Keratinocyte (primary cell): ENCODE measurements around the gene MS4A18. TPM values are rescaled to one million over a fixed set of nuclear protein-coding genes. Genes with fewer than 3 reads are reported as not detected.
"Not testable (repeated sequence)": the region's sequence is repeated elsewhere in the genome, so short reads cannot be mapped to it uniquely, and the experiment has no call there.

Experiments used
- DNase-seq: peaks from one replicate; pipeline ENCODE4 v3.0.0-alpha.2; 2011; ENCODE audit warnings: low read depth, missing footprints, low spot score
- FAIRE-seq: peaks from 2 replicates; lab custom pipeline; 2011; peaks lifted over from hg19 to GRCh38; lab: Jason Lieb, UNC
- H2AFZ ChIP-seq: 2 replicates; pipeline ENCODE4 v1.6.0; 2012; ENCODE audit warnings: low read length, control low read depth, inconsistent platforms; ENCODE audit not compliant: control insufficient read depth
- H3K27ac ChIP-seq: 2 replicates; pipeline ENCODE4 v1.5.1; 2011; ENCODE audit warnings: low read length; ENCODE audit not compliant: control insufficient read depth, insufficient read depth
- H3K27me3 ChIP-seq: 3 replicates; pipeline ENCODE4 v1.6.0; 2011; ENCODE audit warnings: low read length; ENCODE audit not compliant: control insufficient read depth, insufficient read depth; ENCODE audit errors: extremely low read depth
- H3K36me3 ChIP-seq, 2 experiments: 2 replicates in 1 of 2; 3 replicates in 1 of 2; pipeline ENCODE4 v1.5.1; 2011; ENCODE audit warnings: low read length in 2 of 2, mild to moderate bottlenecking in 1 of 2; ENCODE audit not compliant: control insufficient read depth in 2 of 2, insufficient read depth in 2 of 2; ENCODE audit errors: extremely low read depth in 1 of 2
- H3K4me1 ChIP-seq: 3 replicates; pipeline ENCODE4 v1.5.1; 2011; ENCODE audit warnings: low read length; ENCODE audit not compliant: control insufficient read depth, insufficient read depth; ENCODE audit errors: extremely low read depth
- H3K4me2 ChIP-seq: 3 replicates; pipeline ENCODE4 v1.6.0; 2011; ENCODE audit warnings: low read depth, low read length; ENCODE audit not compliant: control insufficient read depth, insufficient read depth; ENCODE audit errors: extremely low read depth
- H3K4me3 ChIP-seq, 3 experiments: fragments of 200-600 bp in 1 of 3; sonication (generic) in 1 of 3; 2 replicates in 2 of 3; 3 replicates in 1 of 3; pipeline ENCODE4 v1.5.1; 2011 to 2016; ENCODE audit warnings: low read length in 3 of 3, mild to moderate bottlenecking in 3 of 3, control low read depth in 2 of 3, inconsistent platforms in 1 of 3, low read depth in 1 of 3, mixed read lengths in 1 of 3, mixed run types in 1 of 3, moderate library complexity in 1 of 3; ENCODE audit not compliant: control insufficient read depth in 2 of 3, insufficient read depth in 2 of 3; ENCODE audit errors: extremely low read depth in 1 of 3
- H3K79me2 ChIP-seq: 2 replicates; pipeline ENCODE4 v1.6.0; 2012; ENCODE audit warnings: low read length; ENCODE audit not compliant: control insufficient read depth, insufficient read depth
- H3K9ac ChIP-seq: 3 replicates; pipeline ENCODE4 v1.6.0; 2011; ENCODE audit warnings: low read length; ENCODE audit not compliant: control insufficient read depth, insufficient read depth; ENCODE audit errors: extremely low read depth
- H3K9me1 ChIP-seq: 3 replicates; pipeline ENCODE4 v1.6.0; 2011; ENCODE audit warnings: low read length; ENCODE audit not compliant: control insufficient read depth, insufficient read depth; ENCODE audit errors: extremely low read depth
- H3K9me3 ChIP-seq: 2 replicates; pipeline ENCODE4 v1.5.1; 2012; ENCODE audit warnings: low read depth, low read length; ENCODE audit not compliant: control insufficient read depth
- H4K20me1 ChIP-seq: 3 replicates; pipeline ENCODE4 v1.6.0; 2011; ENCODE audit warnings: low read length; ENCODE audit not compliant: control insufficient read depth, insufficient read depth; ENCODE audit errors: extremely low read depth
- CTCF ChIP-seq, 3 experiments: IDR thresholded peaks in 1 of 3; conservative IDR thresholded peaks in 1 of 3; optimal IDR thresholded peaks in 1 of 3; 2 replicates in 2 of 3; 3 replicates in 1 of 3; pipeline versions ENCODE3 to v1.5.1; 2011; ENCODE audit warnings: low read length in 3 of 3, mild to moderate bottlenecking in 3 of 3, moderate library complexity in 2 of 3, control low read depth in 1 of 3, inconsistent platforms in 1 of 3; ENCODE audit not compliant: insufficient read depth in 2 of 3; ENCODE audit errors: extremely low read depth in 1 of 3
- EZH2 ChIP-seq: IDR thresholded peaks from one replicate; pipeline ENCODE4 v1.6.1; 2012; ENCODE audit warnings: inconsistent platforms, mild to moderate bottlenecking, low read length, moderate library complexity
- dilution Hi-C: fragments of 300-500 bp; cut with MboI; formaldehyde crosslinking; loops from one replicate; pipeline ENCODE4 v1.7.0; 2020; ENCODE audit warnings: low sequenced_read_pairs; ENCODE audit not compliant: extremely low pct_ligation_motif_present
- polyA plus RNA-seq, 5 experiments: library from polyadenylated mRNA; depleted of rRNA in 3 of 5; stranded (reverse) in 3 of 5; stranded (forward) in 1 of 5; unstranded in 1 of 5; fragments of >200 nt; gene quantifications; 1 replicate in 1 of 5; 2 replicates in 3 of 5; 3 replicates in 1 of 5; pipeline versions ENCODE4 v1.2.1 to v1.2.3, GENCODE V29; 2011 to 2012; ENCODE audit warnings: missing spikeins in 2 of 5, low read depth in 1 of 5, low replicate concordance in 1 of 5

MS4A18 gene
- polyA plus RNA-seq, 1 donor (not counting 4 experiments of a cell fraction or from before 2014, with no cell fraction given): not detected

GRCh38 chr11:60711276-60711675 lies 13.2 kb upstream of the MS4A18 start:
- H3K9me3 ChIP-seq: no peaks in the 10 kb centered on the region
- no peak overlapping the region for H3K4me2 ChIP-seq
- no peaks in the 10 kb centered on the region for H3K36me3 ChIP-seq
- no peaks in the 10 kb centered on the region for H4K20me1 ChIP-seq
- H3K27ac ChIP-seq: no peak overlapping the region
- no peak overlapping the region for H2AFZ ChIP-seq
- dilution Hi-C loops: no loop called here
- no peaks in the 10 kb centered on the region for H3K27me3 ChIP-seq
- no peak overlapping the region for H3K4me3 ChIP-seq
- TF ChIP-seq CTCF (optimal IDR thresholded peaks at IDR 0.05 in 1 of 3, IDR thresholded peaks at IDR 0.05 in 1 of 3, conservative IDR thresholded peaks at IDR 0.05 in 1 of 3; ENCODE audit: extremely low read depth in 1 of 3, insufficient read depth in 2 of 3, low read length in 3 of 3) (no peak), EZH2 (no peak)
- H3K79me2 ChIP-seq: no peaks in the 10 kb centered on the region
- no peaks in the 10 kb centered on the region for H3K4me1 ChIP-seq
- no peaks in the 10 kb centered on the region for H3K9me1 ChIP-seq
- no peak overlapping the region for H3K9ac ChIP-seq
- no peak for DNase-seq
- no peak for FAIRE-seq

GRCh38 chr11:60713423-60713822 lies 11.1 kb upstream of the MS4A18 start:
- DNase-seq, H2AFZ ChIP-seq, H3K4me3 ChIP-seq, H3K27ac ChIP-seq, dilution Hi-C loops, H3K36me3 ChIP-seq, H4K20me1 ChIP-seq, H3K9ac ChIP-seq, H3K27me3 ChIP-seq, H3K9me1 ChIP-seq, H3K4me1 ChIP-seq, H3K79me2 ChIP-seq, H3K4me2 ChIP-seq, FAIRE-seq, H3K9me3 ChIP-seq: not testable (repeated sequence)

- Histone ChIP-seq H3K4me2 (no peak overlapping the region), H2AFZ (no peak overlapping the region), H3K36me3 (no peaks in the 10 kb centered on the region), H3K27ac (no peak overlapping the region), H3K9me1 (no peaks in the 10 kb centered on the region), H3K27me3 (no peaks in the 10 kb centered on the region), H3K9me3 (no peaks in the 10 kb centered on the region), H3K4me3 (no peak overlapping the region), H3K9ac (no peak overlapping the region), H4K20me1 (no peaks in the 10 kb centered on the region), H3K4me1 (no peaks in the 10 kb centered on the region), H3K79me2 (no peaks in the 10 kb centered on the region)
- TF ChIP-seq EZH2: no peak
- no peak for TF ChIP-seq CTCF (optimal IDR thresholded peaks at IDR 0.05 in 1 of 3, IDR thresholded peaks at IDR 0.05 in 1 of 3, conservative IDR thresholded peaks at IDR 0.05 in 1 of 3; ENCODE audit: extremely low read depth in 1 of 3, insufficient read depth in 2 of 3, low read length in 3 of 3)
- dilution Hi-C loops: no loop called here
- DNase-seq (no peak), FAIRE-seq (no peak)
These were observed 6.6 kb upstream of the MS4A18 start for GRCh38 chr11:60717956-60718355.
